Measurements from ENCODE around the gene CRYBG3. TPM values are rescaled to one million over a fixed set of nuclear protein-coding genes. Genes with fewer than 3 reads are reported as not detected.

Gene CRYBG3
- total RNA-seq, 1 donor from 2014 or later: 13.4 TPM

DNA sequence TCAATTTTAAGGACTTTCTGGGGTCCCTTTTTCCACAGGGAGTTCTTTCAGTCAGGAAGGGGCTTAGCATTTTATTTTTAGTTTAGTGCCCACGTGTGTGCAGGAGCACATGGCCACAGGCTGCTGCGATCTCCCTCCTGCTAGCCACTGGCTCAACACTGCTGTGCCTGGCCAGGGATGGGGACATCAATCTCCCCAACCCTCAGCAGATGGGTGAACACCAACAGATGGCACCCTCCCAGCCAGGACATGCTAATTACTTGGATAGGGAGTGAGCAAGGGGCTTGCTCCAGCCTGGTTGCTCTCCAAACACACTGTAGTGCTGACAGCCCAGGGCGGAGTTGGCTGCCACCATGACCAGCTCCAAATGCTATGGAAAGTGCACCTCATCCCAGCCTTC, 157.8 kb downstream of the CRYBG3 start:
- FAIRE-seq: no peak
- H3K4me3 ChIP-seq (ENCODE audit: low read depth, low read length): no peak overlapping the region
- no peak for DNase-seq (ENCODE audit: low read depth)
- TF ChIP-seq, protein P1, sequence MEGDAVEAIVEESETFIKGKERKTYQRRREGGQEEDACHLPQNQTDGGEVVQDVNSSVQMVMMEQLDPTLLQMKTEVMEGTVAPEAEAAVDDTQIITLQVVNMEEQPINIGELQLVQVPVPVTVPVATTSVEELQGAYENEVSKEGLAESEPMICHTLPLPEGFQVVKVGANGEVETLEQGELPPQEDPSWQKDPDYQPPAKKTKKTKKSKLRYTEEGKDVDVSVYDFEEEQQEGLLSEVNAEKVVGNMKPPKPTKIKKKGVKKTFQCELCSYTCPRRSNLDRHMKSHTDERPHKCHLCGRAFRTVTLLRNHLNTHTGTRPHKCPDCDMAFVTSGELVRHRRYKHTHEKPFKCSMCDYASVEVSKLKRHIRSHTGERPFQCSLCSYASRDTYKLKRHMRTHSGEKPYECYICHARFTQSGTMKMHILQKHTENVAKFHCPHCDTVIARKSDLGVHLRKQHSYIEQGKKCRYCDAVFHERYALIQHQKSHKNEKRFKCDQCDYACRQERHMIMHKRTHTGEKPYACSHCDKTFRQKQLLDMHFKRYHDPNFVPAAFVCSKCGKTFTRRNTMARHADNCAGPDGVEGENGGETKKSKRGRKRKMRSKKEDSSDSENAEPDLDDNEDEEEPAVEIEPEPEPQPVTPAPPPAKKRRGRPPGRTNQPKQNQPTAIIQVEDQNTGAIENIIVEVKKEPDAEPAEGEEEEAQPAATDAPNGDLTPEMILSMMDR (IDR thresholded peaks at IDR 0.05; ENCODE audit: insufficient read depth, low read length, severe bottlenecking): no peak
- no peaks in the 10 kb centered on the region for H3K27me3 ChIP-seq (ENCODE audit: control insufficient read depth, insufficient read depth, low read length)
- no peaks in the 10 kb centered on the region for H3K36me3 ChIP-seq (ENCODE audit: control insufficient read depth, insufficient read depth, low read length)

GRCh38 chr3:97981886-97982285, 160.1 kb downstream of the CRYBG3 start:
- no peaks in the 10 kb centered on the region for H3K27me3 ChIP-seq (ENCODE audit: control insufficient read depth, insufficient read depth, low read length)
- no peak for FAIRE-seq
- H3K4me3 ChIP-seq (ENCODE audit: low read depth, low read length): no peak overlapping the region
- DNase-seq (ENCODE audit: low read depth): no peak
- no peaks in the 10 kb centered on the region for H3K36me3 ChIP-seq (ENCODE audit: control insufficient read depth, insufficient read depth, low read length)
- TF ChIP-seq, protein P1 (IDR thresholded peaks at IDR 0.05; ENCODE audit: insufficient read depth, low read length, severe bottlenecking): no peak

- no peaks in the 10 kb centered on the region for H3K27me3 ChIP-seq (ENCODE audit: control insufficient read depth, insufficient read depth, low read length)
- TF ChIP-seq, protein P1 (IDR thresholded peaks at IDR 0.05; ENCODE audit: insufficient read depth, low read length, severe bottlenecking): no peak
- H3K4me3 ChIP-seq (ENCODE audit: low read depth, low read length): no peak overlapping the region
- FAIRE-seq (no peak), DNase-seq (ENCODE audit: low read depth) (no peak)
- H3K36me3 ChIP-seq (ENCODE audit: control insufficient read depth, insufficient read depth, low read length): no peaks in the 10 kb centered on the region
Observed at GRCh38 chr3:97983933-97984491, 162.2 kb downstream of the CRYBG3 start.

- FAIRE-seq: no peak
- Histone ChIP-seq H3K36me3 (ENCODE audit: control insufficient read depth, insufficient read depth, low read length) (no peaks in the 10 kb centered on the region), H3K27me3 (ENCODE audit: control insufficient read depth, insufficient read depth, low read length) (no peaks in the 10 kb centered on the region), H3K4me3 (ENCODE audit: low read depth, low read length) (no peak overlapping the region)
- TF ChIP-seq, protein P1 (IDR thresholded peaks at IDR 0.05; ENCODE audit: insufficient read depth, low read length, severe bottlenecking): no peak
- DNase-seq (ENCODE audit: low read depth): no peak
Observed at GRCh38 chr3:97987306-97987705, 165.5 kb downstream of the CRYBG3 start.

DNA sequence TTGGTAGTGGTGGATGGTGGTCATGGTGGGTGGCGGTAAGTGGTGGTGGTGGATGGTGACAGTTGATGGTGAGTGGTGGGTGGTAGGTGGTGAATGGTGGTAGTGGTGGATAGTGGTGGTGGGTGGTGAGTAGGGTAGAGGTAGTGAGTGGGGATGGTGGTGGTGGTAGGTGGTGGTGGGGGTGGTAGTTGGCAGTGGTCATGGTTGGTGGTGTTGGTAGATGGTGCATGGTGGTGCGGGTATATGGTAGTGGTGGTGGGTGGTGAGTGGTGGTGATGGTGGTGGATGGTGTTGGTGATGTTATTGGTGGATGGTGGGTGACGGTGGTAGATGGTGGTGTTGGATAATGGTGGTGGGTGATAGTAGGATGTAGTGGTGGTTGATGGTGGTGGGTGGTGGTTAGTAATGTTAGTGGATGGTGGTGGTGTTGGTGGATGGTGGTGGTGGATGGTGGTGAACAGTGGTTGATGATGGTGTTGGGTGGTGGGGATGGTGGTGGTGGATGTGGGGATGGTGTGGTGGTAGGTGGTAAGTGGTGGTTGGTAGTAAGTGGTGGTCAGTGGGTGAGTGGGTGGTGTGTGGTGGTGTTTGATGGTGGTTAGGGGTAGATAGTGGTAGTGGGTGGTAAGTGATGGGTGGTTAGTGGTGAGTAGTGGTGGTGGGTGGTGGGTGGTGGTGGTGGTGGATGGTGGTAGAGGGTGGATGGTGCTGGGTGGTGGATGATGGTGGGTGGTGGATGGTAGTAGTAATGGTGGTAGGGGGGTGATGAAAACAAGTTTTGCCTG, 167.2 kb downstream of the CRYBG3 start:
- DNase-seq (ENCODE audit: low read depth): no peak
- no peaks in the 10 kb centered on the region for H3K36me3 ChIP-seq (ENCODE audit: control insufficient read depth, insufficient read depth, low read length)
- no peak for FAIRE-seq
- H3K27me3 ChIP-seq (ENCODE audit: control insufficient read depth, insufficient read depth, low read length): peaks cover 2% of the 10 kb centered on the region
- TF ChIP-seq, protein P1 (IDR thresholded peaks at IDR 0.05; ENCODE audit: insufficient read depth, low read length, severe bottlenecking): no peak
- no peak overlapping the region for H3K4me3 ChIP-seq (ENCODE audit: low read depth, low read length)

Measured in bronchial epithelial cell (primary cell).